ENCODE measurements around the gene FGD3.

The FGD3 gene

GRCh38 chr9:93058355-93059010 is 111.2 kb downstream of the FGD3 start, which contains the start of gene SUSD3:
SUSD3 (plus strand) TSS chr9:93058701; CDS start chr9:93058743, 42 bp downstream.
- no peak for DNase-seq

- DNase-seq, result no peak
Measured at GRCh38 chr9:93059011-93059714, 111.8 kb downstream of the FGD3 start.

- DNase-seq, result no peak
Measured at GRCh38 chr9:93059715-93060578, 112.6 kb downstream of the FGD3 start.

DNA sequence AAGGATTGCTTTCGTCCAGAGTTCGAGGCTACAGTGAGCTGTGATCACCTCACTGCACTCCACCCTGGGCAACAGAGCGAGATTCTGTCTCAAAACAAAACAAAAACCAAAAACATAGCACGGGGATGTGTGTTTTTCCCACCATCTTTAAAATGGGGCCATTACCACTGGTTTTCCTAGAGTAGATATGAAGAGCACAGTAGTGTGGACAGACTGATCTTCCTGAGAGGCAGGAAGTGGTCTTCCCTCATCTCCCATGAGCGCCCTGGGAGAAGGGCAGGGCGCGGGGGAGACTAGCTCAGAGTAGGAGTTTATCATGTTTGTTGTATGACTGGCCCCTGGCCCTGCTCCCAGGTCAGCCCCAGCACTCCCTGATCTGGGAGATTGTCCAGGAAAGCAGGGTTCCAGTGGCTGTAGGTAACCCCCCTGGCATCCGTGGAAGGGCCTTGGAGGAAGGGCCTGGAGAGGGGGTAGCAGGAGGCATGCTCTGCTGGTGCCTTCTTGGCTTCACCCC is 113.5 kb downstream of the FGD3 start:
- no peak for DNase-seq

- DNase-seq, result no peak
Measured at GRCh38 chr9:93061260-93061751, 114.0 kb downstream of the FGD3 start.

- DNase-seq, result no peak
Measured at GRCh38 chr9:93061791-93062763, 114.8 kb downstream of the FGD3 start.

DNA sequence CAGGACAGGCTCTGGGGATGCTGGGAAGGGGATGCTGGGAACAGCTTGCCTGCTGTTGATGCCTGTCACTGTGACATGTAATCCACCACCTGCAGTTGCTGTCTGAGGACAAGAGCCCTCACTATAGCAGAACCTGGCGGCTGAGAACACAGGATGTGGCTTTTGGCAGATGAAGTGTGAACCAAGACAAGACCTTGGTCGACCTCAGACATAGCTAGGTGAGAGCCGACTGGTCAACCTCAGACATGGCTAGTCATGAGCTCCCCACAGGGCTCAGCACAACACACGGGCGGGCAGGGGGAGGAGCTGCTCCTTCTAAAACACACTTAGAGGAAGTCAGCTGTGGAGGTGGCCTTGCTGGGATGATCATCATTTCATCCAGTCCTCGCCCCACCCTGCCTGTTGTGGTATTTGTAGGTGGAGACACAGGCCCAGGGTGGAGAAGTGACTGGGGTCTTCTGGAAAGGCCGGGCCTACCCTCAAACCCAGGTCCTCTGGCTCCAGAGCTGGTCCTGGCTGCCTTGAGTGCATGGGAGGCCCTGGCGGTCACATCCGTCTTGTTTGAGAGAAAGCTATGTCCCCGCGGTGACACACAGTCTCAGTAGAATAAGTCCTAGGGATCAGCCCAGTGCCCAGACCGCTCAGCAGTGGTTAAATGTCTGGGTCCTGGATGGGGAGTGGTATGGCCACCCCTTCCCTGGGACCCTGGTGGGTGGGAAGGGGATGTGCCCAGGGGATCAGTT is 117.2 kb downstream of the FGD3 start:
- peak; percentile 75 for DNase-seq

GRCh38 chr9:93065135-93065720 is 117.9 kb downstream of the FGD3 start:
- DNase-seq, result no peak

GRCh38 chr9:93066978-93067603 is 119.8 kb downstream of the FGD3 start:
- no peak for DNase-seq

DNA sequence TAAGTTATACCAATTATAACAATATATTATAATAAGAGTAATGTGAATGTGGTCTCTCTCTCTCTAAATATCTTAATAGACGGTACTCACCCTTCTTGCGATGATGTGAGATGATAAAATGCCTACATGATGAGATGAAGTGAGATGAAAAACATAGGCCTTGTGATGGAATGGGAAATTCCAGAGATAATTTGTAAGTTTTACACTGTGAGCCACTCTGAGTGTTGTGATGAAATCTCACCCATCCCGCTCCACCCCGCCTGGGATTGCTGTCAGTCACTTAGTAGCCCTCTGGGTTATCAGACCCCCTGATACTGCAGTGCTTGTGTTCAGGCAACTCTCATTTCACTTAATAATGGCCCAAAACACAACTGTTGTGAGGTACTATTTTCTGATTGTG is 121.6 kb downstream of the FGD3 start:
- DNase-seq, result no peak

GRCh38 chr9:93071464-93071863 is 124.1 kb downstream of the FGD3 start:
- DNase-seq, result no peak

DNA sequence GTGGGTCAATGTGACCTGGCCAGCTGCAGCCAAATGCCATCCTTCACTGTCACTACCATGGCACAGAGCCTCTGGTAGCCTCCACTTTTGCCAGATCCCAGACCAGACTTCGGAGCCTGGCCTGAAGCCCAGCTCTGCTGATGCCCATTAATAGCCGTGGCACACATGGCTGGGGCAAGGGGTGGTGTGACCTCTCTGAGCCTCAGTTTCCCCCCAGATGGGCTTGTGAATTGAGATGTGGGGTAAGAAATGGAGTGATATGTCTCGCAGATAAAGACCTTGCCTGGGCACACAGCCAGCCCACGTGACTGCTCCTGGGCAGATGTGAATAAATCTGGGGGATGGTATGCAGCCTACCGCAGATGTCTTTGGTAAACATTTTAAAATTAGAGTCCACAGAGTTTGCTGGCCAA is 125.1 kb downstream of the FGD3 start:
- DNase-seq, result no peak

DNA sequence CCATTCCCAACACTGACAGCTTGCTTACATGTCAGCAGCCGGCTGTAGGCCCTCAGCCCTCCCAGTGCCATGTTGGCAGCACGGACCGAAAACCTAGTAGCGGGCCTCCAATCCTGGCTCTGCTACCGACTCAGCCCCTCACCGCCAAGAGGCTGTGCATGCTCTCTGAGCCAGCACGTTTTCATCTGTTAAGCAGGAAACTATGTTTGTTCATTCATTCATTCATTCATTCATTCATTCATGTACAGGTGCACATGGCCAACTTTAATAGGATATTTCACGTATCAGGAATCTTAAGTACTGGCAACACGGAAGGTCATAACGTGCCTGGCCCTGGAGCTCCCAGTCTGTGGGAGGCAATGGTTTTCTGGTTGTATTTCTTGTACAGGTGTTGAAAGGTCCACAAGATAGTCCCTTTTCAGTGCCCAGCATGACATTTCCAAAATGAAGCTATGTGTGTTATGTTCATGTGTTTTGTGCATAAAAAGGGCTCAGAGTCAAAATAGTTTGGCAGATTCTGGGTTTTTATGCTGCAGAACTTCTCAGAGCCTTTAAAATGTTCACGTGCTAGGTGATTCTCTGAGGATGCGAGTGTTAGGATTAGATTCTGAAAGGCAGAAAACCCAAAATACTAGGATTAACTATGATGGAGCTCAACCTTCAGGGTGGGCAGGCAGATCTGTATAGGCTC is 128.9 kb downstream of the FGD3 start:
- DNase-seq, result no peak

DNA sequence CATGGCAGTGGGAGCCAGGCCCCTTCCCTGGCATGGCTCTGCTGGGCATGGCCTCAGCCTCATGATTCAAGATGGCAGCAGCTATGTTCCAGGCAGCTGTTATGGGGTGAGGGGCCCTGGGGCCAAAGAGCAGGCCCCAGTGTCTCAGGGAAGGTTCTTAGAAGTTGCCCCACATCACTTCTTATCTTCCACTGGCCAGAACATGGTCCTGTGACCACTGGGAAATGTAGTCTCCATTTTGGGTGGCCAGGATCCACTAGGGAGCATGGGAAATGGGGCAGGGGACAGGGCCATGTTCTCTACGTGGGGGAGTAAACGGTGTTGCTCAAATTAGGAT is 129.4 kb downstream of the FGD3 start:
- DNase-seq, result no peak

- no peak for DNase-seq
Measured at GRCh38 chr9:93077367-93077766, 130.0 kb downstream of the FGD3 start.

DNA sequence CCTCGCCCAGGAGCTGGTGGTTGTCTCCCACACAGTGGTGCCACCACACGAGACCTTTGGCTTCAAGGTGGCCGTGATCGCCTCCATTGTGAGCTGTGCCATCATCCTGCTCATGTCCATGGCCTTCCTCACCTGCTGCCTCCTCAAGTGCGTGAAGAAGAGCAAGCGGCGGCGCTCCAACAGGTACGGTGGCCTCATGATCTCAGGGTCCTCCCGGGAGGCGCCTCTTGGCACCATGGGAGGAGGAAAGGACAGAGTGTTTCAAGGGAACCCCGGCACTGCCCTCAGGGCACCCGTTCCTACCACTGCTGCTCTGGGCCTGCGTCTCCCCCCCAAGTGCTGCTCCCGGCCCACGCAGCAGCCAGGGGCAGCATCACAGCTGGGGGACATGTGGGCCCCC is 130.5 kb downstream of the FGD3 start:
- no peak for DNase-seq

GRCh38 chr9:93079371-93079770 is 132.0 kb downstream of the FGD3 start:
- no peak for DNase-seq

DNA sequence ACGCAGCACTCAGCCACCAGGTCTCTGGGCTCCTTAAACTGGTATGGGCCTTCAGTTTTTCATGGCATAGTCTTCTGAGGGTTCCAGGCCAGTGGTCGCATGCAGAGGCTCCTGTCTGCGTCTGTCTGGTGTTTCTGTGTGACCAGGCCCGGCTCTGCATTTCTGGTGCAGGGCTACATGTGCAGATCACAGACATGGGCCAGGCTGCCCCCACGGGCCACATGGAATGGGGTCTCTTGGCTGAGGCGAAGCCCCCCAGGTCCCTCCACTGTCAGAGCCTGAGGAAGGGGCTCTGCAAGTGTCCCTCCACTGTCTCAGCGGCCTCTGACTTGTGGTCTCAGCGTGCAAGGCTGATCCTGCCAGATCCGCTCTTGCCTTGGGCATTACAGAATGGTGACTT is 133.1 kb downstream of the FGD3 start:
- DNase-seq, result no peak

DNA sequence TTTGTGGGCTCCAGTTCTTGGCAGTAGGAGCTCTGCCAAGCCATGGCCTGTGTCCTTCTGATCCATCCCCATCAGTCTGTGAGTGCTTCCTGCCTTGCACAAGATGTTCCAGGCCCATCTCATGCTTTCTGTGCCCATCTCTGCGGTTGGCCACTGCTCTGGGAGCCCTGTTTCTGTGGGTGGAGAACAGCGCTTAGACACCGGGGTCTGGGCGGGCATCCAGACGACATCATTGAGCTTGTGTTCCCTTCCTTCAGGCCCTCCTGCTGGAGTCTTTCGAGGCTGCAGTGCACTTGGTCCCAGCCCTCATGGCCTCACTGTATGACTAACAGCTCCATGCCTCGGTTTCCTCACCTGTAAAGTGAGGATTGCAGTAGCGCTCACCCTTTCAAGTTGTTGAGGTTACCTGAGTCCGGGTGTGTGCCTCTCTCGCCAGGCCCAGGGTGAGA is 133.8 kb downstream of the FGD3 start:
- DNase-seq, result no peak

GRCh38 chr9:93081931-93082330 is 134.6 kb downstream of the FGD3 start:
- no peak for DNase-seq

Measured in SIG-M5 (cell line).